Measurements from ENCODE around the gene BAZ1B.
A peak's percentile ranks its signal among the peaks of the same experiment; 100 is the strongest.
"Not testable (repeated sequence)": the region's sequence is repeated elsewhere in the genome, so short reads cannot be mapped to it uniquely, and the experiment has no call there.

Gene BAZ1B

GRCh38 chr7:73565675-73566340 lies 43.7 kb upstream of the BAZ1B start:
- H3K27ac ChIP-seq = no peak overlapping the region
- TF ChIP-seq, protein P1, sequence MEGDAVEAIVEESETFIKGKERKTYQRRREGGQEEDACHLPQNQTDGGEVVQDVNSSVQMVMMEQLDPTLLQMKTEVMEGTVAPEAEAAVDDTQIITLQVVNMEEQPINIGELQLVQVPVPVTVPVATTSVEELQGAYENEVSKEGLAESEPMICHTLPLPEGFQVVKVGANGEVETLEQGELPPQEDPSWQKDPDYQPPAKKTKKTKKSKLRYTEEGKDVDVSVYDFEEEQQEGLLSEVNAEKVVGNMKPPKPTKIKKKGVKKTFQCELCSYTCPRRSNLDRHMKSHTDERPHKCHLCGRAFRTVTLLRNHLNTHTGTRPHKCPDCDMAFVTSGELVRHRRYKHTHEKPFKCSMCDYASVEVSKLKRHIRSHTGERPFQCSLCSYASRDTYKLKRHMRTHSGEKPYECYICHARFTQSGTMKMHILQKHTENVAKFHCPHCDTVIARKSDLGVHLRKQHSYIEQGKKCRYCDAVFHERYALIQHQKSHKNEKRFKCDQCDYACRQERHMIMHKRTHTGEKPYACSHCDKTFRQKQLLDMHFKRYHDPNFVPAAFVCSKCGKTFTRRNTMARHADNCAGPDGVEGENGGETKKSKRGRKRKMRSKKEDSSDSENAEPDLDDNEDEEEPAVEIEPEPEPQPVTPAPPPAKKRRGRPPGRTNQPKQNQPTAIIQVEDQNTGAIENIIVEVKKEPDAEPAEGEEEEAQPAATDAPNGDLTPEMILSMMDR (IDR thresholded peaks at IDR 0.05) = no peak
- TF ChIP-seq ZFX (IDR thresholded peaks at IDR 0.05; ENCODE audit: borderline replicate concordance) = no peak

DNA sequence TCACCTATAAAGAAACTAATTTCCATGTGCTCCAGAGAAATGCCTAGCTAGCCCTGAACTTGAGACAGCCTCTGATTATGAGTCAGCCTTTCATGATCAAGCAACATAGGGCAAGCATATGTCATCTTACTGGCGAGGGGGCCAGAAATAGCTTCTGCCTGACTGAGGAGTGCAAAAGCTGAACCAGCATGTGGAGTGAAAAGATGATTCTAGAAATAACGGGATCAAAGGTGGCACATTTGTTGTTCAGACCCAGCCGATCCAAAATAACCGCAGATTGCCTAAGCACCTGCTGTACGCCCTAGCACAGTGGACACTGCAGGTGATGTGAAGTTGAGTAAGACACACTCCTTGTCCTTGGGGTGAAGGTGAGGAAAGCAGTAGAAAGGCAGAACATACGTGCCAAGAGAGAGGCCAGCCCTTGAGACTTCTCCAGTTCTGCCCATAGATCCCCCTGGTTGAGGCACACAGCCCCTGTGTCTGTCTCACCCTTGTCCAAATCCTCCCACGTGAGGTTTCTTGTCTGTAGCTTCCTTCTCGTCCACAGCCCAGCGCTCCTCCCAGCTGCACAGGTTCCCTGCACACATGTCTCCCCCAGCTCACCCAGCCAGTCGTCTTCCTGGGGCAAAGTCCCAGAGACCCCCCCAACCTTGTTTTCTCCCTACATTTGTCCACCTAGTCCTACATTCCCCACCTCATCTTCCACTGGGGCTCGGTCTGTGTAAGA lies 38.2 kb upstream of the BAZ1B start:
- H3K27ac ChIP-seq = no peak overlapping the region
- TF ChIP-seq, protein P1 (IDR thresholded peaks at IDR 0.05) = no peak
- no peak for TF ChIP-seq ZFX (IDR thresholded peaks at IDR 0.05; ENCODE audit: borderline replicate concordance)

DNA sequence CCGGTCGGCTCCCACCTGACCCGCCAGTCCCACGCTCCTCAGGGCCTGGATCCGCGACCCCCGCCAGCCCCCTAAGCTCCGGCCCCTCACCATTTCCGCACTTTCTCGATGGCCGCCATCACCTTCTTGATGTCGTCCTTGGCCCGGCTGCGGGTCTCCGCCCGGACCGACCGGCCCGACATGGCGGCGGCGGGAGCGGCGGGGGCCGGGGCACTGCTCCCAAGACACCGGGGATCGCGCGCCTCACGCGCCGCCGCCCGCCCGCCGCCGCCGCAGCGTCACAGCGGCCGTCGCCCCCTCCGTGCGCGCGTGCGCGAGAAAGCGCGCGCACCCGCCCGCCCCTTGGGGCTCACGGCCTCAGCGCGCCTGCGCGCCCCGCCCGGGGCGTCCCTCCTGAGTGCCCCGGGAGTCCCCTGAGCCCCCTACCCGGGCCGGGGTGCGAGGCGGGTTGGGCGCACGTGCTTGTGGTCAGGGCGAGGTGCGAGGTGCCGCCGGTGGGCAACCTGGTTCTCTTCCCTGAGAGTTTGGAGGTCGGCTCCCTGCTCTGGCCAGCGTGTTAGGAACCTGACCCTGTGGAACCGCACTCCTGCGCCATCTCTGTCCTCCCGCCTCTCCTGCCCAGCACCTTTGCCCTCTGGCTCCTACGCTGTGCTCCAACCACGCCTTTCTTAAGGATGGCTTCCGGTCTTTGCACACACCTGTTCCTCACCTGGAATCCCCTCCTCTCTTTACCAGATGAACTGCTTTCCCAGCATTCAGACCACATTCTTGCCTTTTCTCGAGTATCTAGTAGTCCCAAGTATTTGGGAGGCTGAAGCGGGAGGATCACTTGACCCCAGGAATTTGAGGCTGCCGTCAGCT lies 35.5 kb upstream of the BAZ1B start, which contains the start of gene BCL7B:
Gene BCL7B, minus strand, starts transcription at position 294 of the 861 bp plus-strand sequence. Its CDS starts 112 bp downstream, at position 182.
- no peak for TF ChIP-seq ZFX (IDR thresholded peaks at IDR 0.05; ENCODE audit: borderline replicate concordance)
- TF ChIP-seq, protein P1 (IDR thresholded peaks at IDR 0.05) = no peak
- peak within 1 kb of the TSS; percentile 99 for H3K27ac ChIP-seq

DNA sequence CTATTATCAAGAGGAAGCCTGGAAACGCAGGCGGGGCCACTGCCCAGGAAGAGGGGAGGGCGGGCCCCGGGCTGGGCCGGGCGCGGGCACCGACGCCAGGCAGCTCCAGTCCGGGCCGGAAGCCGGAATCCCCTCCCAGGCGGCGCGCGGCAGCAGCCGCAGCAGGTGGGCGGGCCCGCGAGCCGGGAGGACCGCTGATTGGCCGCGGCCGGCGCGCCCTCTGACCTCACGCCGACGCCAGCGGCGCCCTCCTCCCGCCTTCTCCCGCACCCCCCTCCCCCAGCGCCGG lies 35.0 kb upstream of the BAZ1B start:
- no peak for TF ChIP-seq ZFX (IDR thresholded peaks at IDR 0.05; ENCODE audit: borderline replicate concordance)
- TF ChIP-seq, protein P1 (IDR thresholded peaks at IDR 0.05) = no peak

GRCh38 chr7:73556208-73557107 lies 34.4 kb upstream of the BAZ1B start:
- H3K27ac ChIP-seq = peak overlapping the region; percentile 99
- no peak for TF ChIP-seq ZFX (IDR thresholded peaks at IDR 0.05; ENCODE audit: borderline replicate concordance)
- TF ChIP-seq, protein P1 (IDR thresholded peaks at IDR 0.05) = no peak

More for the DNA sequence above, 35.0 kb upstream of the BAZ1B start:
- H3K27ac ChIP-seq = peak overlapping the region; percentile 99

DNA sequence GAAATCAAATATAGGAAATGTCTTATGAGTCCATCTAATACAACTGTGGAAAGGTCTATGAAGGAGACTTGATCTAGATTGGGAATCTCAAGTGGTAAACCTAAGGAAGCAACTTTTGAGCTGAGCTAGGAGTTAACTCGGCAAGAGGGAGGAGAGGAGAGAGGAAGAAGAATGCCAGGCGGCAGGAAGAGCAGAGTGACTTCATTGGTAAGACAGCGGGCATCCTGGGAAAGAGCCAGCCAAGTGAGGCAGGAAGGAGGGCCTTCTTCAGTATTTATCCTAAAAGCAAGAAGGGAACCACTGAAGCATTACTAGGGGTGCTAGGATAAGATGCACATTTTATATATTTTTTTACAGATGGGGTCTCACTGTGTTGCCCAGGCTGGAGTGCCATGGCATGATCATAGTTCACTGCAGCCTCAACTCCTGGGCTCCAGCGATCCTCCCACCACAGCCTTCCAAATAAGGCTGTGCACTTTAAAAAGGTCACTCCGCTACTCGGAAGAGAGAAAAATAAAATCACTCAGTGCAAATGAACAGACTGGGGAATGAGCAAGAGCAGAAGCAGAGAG lies 33.4 kb upstream of the BAZ1B start:
- peak overlapping the region; percentile 99 for H3K27ac ChIP-seq
- TF ChIP-seq ZFX (IDR thresholded peaks at IDR 0.05; ENCODE audit: borderline replicate concordance) = no peak
- TF ChIP-seq, protein P1 (IDR thresholded peaks at IDR 0.05) = no peak

GRCh38 chr7:73550093-73550492 lies 28.0 kb upstream of the BAZ1B start:
- not testable (repeated sequence) for H3K27ac ChIP-seq
